Keratinocyte (primary cell): Measurements from ENCODE around the gene SURF2.

ENCODE experiments used
- CTCF ChIP-seq, 3 experiments: IDR thresholded peaks in 1 of 3; conservative IDR thresholded peaks in 1 of 3; optimal IDR thresholded peaks in 1 of 3; 2 replicates in 2 of 3; 3 replicates in 1 of 3; pipeline versions ENCODE3 to v1.5.1; 2011; ENCODE audit warnings: low read length in 3 of 3, mild to moderate bottlenecking in 3 of 3, moderate library complexity in 2 of 3, control low read depth in 1 of 3, inconsistent platforms in 1 of 3; ENCODE audit not compliant: insufficient read depth in 2 of 3; ENCODE audit errors: extremely low read depth in 1 of 3
- EZH2 ChIP-seq: IDR thresholded peaks from one replicate; pipeline ENCODE4 v1.6.1; 2012; ENCODE audit warnings: inconsistent platforms, mild to moderate bottlenecking, low read length, moderate library complexity

GRCh38 chr9:133385452-133385851 lies 29.1 kb downstream of the SURF2 start:
- TF ChIP-seq CTCF (optimal IDR thresholded peaks at IDR 0.05 in 1 of 3, IDR thresholded peaks at IDR 0.05 in 1 of 3, conservative IDR thresholded peaks at IDR 0.05 in 1 of 3; ENCODE audit: extremely low read depth in 1 of 3, insufficient read depth in 2 of 3, low read length in 3 of 3) = no peak
- TF ChIP-seq EZH2 = no peak
